Upper lobe of left lung (tissue), 4 donors: ENCODE measurements around the gene AGA.

Source experiments
- CTCF ChIP-seq, 6 experiments: fragments of 450-650 bp in 4 of 6; fragments of 200-600 bp in 2 of 6; sonication (generic) in 2 of 6; IDR thresholded peaks; one replicate each; pipeline ENCODE4 v1.5.1; 2016 to 2019; ENCODE audit warnings: antibody characterized with exemption in 6 of 6
- EP300 ChIP-seq, 4 donors: sonication (generic); formaldehyde crosslinking; IDR thresholded peaks; one replicate each; pipeline ENCODE4 v1.5.1; 2017; ENCODE audit warnings: antibody characterized with exemption in 4 of 4, control low read depth in 2 of 4
- POLR2A ChIP-seq, 4 donors: fragments of 450-650 bp; IDR thresholded peaks; one replicate each; pipeline ENCODE4 v1.5.1; 2016 to 2017; ENCODE audit warnings: antibody characterized with exemption in 4 of 4, mild to moderate bottlenecking in 2 of 4
- POLR2AphosphoS5 ChIP-seq, 2 donors: sonication (generic); formaldehyde crosslinking; IDR thresholded peaks; one replicate each; pipeline ENCODE4 v1.5.1; 2017; ENCODE audit warnings: antibody characterized with exemption in 2 of 2

GRCh38 chr4:177413076-177413475 is 29.2 kb downstream of the AGA start:
- TF ChIP-seq CTCF (IDR thresholded peaks at IDR 0.05), result no peak
- no peak for TF ChIP-seq POLR2AphosphoS5 (IDR thresholded peaks at IDR 0.05)
- TF ChIP-seq POLR2A (IDR thresholded peaks at IDR 0.05), result no peak
- TF ChIP-seq EP300 (IDR thresholded peaks at IDR 0.05), result no peak
